Keratinocyte (primary cell): Measurements from ENCODE around the gene GIT2.

ENCODE experiments used
- EZH2 ChIP-seq: IDR thresholded peaks from one replicate; pipeline ENCODE4 v1.6.1; 2012; ENCODE audit warnings: inconsistent platforms, mild to moderate bottlenecking, low read length, moderate library complexity
- TF ChIP-seq, protein P1 (sequence below), 3 experiments: IDR thresholded peaks in 1 of 3; conservative IDR thresholded peaks in 1 of 3; optimal IDR thresholded peaks in 1 of 3; 2 replicates in 2 of 3; 3 replicates in 1 of 3; pipeline versions ENCODE3 to v1.5.1; 2011; ENCODE audit warnings: low read length in 3 of 3, mild to moderate bottlenecking in 3 of 3, moderate library complexity in 2 of 3, control low read depth in 1 of 3, inconsistent platforms in 1 of 3; ENCODE audit not compliant: insufficient read depth in 2 of 3; ENCODE audit errors: extremely low read depth in 1 of 3

DNA sequence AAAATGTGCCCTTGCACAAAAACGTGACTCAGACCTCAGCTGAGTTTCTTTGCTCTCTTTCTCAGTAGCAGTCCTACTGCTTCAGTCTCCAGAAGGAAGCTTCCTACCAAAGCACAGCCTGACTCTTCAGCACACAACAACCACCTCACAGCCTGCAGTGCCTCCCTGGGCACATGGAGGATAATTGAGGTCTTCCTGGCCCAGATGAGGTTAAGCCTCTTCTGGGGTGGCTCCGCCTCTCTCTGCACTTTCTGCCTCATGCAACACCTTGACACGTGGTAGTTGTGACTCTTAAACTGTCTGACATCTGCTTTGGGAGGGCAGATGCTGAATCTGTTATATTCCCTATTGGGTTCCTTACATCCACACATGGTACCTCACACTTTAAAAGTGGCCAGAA is 33.8 kb downstream of the GIT2 start:
- TF ChIP-seq, protein P1, sequence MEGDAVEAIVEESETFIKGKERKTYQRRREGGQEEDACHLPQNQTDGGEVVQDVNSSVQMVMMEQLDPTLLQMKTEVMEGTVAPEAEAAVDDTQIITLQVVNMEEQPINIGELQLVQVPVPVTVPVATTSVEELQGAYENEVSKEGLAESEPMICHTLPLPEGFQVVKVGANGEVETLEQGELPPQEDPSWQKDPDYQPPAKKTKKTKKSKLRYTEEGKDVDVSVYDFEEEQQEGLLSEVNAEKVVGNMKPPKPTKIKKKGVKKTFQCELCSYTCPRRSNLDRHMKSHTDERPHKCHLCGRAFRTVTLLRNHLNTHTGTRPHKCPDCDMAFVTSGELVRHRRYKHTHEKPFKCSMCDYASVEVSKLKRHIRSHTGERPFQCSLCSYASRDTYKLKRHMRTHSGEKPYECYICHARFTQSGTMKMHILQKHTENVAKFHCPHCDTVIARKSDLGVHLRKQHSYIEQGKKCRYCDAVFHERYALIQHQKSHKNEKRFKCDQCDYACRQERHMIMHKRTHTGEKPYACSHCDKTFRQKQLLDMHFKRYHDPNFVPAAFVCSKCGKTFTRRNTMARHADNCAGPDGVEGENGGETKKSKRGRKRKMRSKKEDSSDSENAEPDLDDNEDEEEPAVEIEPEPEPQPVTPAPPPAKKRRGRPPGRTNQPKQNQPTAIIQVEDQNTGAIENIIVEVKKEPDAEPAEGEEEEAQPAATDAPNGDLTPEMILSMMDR (optimal IDR thresholded peaks at IDR 0.05 in 1 of 3, IDR thresholded peaks at IDR 0.05 in 1 of 3, conservative IDR thresholded peaks at IDR 0.05 in 1 of 3; ENCODE audit: extremely low read depth in 1 of 3, insufficient read depth in 2 of 3, low read length in 3 of 3), result no peak
- TF ChIP-seq EZH2, result no peak
